GM12872 (cell line): ENCODE data around the gene MACROH2A1.

Experiments
- TF ChIP-seq, protein P1 (sequence below): IDR thresholded peaks from 3 replicates; pipeline ENCODE4 v1.5.1; 2011; ENCODE audit warnings: low read depth, mild to moderate bottlenecking, low read length, moderate library complexity; ENCODE audit not compliant: insufficient read depth

The MACROH2A1 gene

GRCh38 chr5:135438636-135439221, 39.7 kb upstream of the MACROH2A1 start:
- TF ChIP-seq, protein P1, sequence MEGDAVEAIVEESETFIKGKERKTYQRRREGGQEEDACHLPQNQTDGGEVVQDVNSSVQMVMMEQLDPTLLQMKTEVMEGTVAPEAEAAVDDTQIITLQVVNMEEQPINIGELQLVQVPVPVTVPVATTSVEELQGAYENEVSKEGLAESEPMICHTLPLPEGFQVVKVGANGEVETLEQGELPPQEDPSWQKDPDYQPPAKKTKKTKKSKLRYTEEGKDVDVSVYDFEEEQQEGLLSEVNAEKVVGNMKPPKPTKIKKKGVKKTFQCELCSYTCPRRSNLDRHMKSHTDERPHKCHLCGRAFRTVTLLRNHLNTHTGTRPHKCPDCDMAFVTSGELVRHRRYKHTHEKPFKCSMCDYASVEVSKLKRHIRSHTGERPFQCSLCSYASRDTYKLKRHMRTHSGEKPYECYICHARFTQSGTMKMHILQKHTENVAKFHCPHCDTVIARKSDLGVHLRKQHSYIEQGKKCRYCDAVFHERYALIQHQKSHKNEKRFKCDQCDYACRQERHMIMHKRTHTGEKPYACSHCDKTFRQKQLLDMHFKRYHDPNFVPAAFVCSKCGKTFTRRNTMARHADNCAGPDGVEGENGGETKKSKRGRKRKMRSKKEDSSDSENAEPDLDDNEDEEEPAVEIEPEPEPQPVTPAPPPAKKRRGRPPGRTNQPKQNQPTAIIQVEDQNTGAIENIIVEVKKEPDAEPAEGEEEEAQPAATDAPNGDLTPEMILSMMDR = no peak

- TF ChIP-seq, protein P1 = no peak
Observed at GRCh38 chr5:135437796-135438560, 38.9 kb upstream of the MACROH2A1 start.

- TF ChIP-seq, protein P1 = no peak
Observed at GRCh38 chr5:135437422-135437795, 38.4 kb upstream of the MACROH2A1 start.

DNA sequence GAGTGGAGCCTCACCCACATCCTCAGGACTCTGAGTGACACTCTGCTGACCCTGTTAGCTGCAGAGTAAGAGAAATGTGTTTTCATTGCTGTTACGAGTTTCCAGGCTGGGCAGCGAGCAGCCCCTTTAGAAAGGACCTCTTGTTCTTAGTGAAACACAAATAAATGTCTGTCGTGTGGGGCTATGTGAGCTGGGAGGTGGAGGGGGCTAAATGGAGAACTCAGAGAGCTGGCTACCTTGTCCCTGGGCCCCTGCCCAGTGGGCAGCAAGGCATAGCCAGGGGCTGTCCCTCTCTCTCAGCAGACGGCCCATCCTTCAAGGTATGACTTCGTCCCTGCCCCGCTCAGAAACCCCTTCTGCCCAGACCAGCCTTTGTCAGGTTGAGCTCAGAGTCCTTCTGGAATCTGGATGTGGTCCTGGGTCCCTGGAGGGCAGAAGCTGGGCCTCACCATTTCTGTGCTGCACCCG, 38.0 kb upstream of the MACROH2A1 start:
- TF ChIP-seq, protein P1 = no peak

DNA sequence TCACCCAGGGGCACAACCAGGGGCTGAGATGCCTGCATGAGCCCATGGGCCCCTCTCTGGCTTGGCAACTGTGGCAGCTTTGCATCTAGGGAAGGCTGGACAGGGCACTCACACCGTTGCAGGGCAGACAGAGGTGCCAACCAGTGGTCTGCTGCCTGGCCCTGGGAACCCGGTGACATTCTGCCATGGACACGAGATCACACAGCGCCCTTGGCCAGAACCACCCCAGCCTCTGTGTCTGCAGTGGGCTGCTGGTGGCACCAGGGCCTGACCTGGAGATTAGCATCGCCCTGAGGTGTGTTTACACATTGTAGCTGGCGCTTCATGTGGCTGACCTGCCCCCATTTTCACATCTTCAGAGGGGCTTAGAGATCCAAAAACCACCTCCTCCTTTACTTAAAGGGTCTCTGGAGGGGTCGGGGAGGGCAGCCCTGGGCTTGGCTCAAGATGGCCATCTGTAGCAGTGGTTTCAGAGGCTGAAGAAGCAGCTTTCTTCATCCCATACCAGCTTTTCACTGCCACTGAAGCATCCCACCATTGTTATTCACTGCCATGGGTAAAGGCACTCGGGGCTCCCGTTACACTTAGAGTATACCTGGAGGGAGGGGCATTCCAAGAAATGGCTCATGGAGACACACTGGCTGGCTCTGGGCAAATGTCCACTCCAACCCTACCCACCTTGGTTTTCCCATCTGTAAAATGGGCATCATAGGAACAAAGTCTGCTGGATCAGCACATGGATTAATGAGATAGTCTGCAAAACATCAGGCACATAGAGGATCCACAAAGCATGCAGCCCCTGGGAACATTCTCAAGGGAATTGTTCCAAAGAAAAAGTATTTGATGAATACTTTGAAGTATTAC, 36.7 kb upstream of the MACROH2A1 start:
- TF ChIP-seq, protein P1 = no peak

GRCh38 chr5:135434591-135435466, 35.8 kb upstream of the MACROH2A1 start:
- TF ChIP-seq, protein P1 = no peak
